Thyroid gland (tissue), 4 donors: ENCODE measurements around the gene GBE1. TPM values are rescaled to one million over a fixed set of nuclear protein-coding genes. Genes with fewer than 3 reads are reported as not detected.

Source experiments
- DNase-seq, 2 donors: peaks; one replicate each; pipeline ENCODE4 v3.0.0-alpha.2; 2019
- H3K27ac ChIP-seq, 3 donors: fragments of 200-600 bp; sonication (generic); 1 replicate in 2 of 3; 2 replicates in 1 of 3; pipeline ENCODE4 v1.5.1; 2016 to 2019; ENCODE audit warnings: mild to moderate bottlenecking in 1 of 3, moderate library complexity in 1 of 3
- H3K27me3 ChIP-seq: fragments of 200-600 bp; sonication (generic); one replicate; pipeline ENCODE4 v1.5.1; 2019
- H3K36me3 ChIP-seq, 2 donors: fragments of 200-600 bp; sonication (generic); one replicate each; pipeline ENCODE4 v1.5.1; 2016 to 2019
- H3K4me1 ChIP-seq, 2 donors: fragments of 200-600 bp; sonication (generic); one replicate each; pipeline ENCODE4 v1.5.1; 2017 to 2019
- H3K4me3 ChIP-seq, 3 donors: fragments of 200-600 bp; sonication (generic); replicated peaks in 1 of 3; 1 replicate in 2 of 3; 2 replicates in 1 of 3; pipeline ENCODE4 v1.5.1; 2016; ENCODE audit warnings: mild to moderate bottlenecking in 1 of 3
- H3K9me3 ChIP-seq: fragments of 200-600 bp; sonication (generic); one replicate; pipeline ENCODE4 v1.5.1; 2017
- CTCF ChIP-seq, 6 experiments: fragments of 200-600 bp in 3 of 6; fragments of 450-650 bp in 3 of 6; sonication (generic) in 3 of 6; IDR thresholded peaks; one replicate each; pipeline ENCODE4 v1.5.1; 2016 to 2019; ENCODE audit warnings: antibody characterized with exemption in 6 of 6, mild to moderate bottlenecking in 2 of 6, inconsistent platforms in 1 of 6, moderate library complexity in 1 of 6
- POLR2A ChIP-seq, 2 donors: fragments of 450-650 bp; IDR thresholded peaks; one replicate each; pipeline ENCODE4 v1.6.1; 2017; ENCODE audit warnings: antibody characterized with exemption in 2 of 2, mild to moderate bottlenecking in 2 of 2, moderate library complexity in 1 of 2
- WGBS, 2 donors: methylation state at CpG; one replicate each; pipeline ENCODE4 v1.1.5; 2017; 5-methylcytosine and 5-hydroxymethylcytosine counted together
- intact Hi-C: fragments of 100-400 bp; cut with DNase I; formaldehyde crosslinking; loops from one replicate; pipeline ENCODE4 v1.15.1; 2023
- total RNA-seq, 4 donors: library from RNA; depleted of rRNA; stranded (reverse); fragments of >200 nt; gene quantifications; one replicate each; pipeline ENCODE4 v1.2.3, GENCODE V29; 2016

GBE1 gene
- total RNA-seq, 4 donors from 2014 or later = 33.4 to 58.4 (median 40.8) TPM

- intact Hi-C loops = no loop called here
- Histone ChIP-seq H3K4me1 (peaks cover 0 to 6% of the 10 kb centered on the region in 2 donors), H3K9me3 (no peaks in the 10 kb centered on the region), H3K27me3 (no peaks in the 10 kb centered on the region), H3K36me3 (peaks cover 0 to 2% of the 10 kb centered on the region in 2 donors), H3K4me3 (no peak overlapping the region), H3K27ac (no peak overlapping the region)
- 94 to 97% methylated on average over 1 of the region's 1 CpG for WGBS, 2 donors
- no peak for DNase-seq
- TF ChIP-seq CTCF (IDR thresholded peaks at IDR 0.05) (no peak), POLR2A (IDR thresholded peaks at IDR 0.05) (no peak)
Observed at GRCh38 chr3:81734742-81735141, 26.7 kb downstream of the GBE1 start.

GRCh38 chr3:81732642-81733041, 28.8 kb downstream of the GBE1 start:
- Histone ChIP-seq H3K36me3 (peaks cover 0 to 2% of the 10 kb centered on the region in 2 donors), H3K4me3 (no peak overlapping the region), H3K27me3 (no peaks in the 10 kb centered on the region), H3K27ac (no peak overlapping the region), H3K9me3 (no peaks in the 10 kb centered on the region), H3K4me1 (peaks cover 0 to 6% of the 10 kb centered on the region in 2 donors)
- DNase-seq = no peak
- intact Hi-C loops = no loop called here
- no peak for TF ChIP-seq POLR2A (IDR thresholded peaks at IDR 0.05)
- no peak for TF ChIP-seq CTCF (IDR thresholded peaks at IDR 0.05)
- 89 to 92% methylated on average over 4 of the region's 4 CpGs for WGBS, 2 donors

- no peak overlapping the region for H3K4me3 ChIP-seq
- no peaks in the 10 kb centered on the region for H3K9me3 ChIP-seq
- peaks cover 0 to 2% of the 10 kb centered on the region in 2 donors for H3K36me3 ChIP-seq
- WGBS, 2 donors = 89 to 95% methylated on average over 2 of the region's 2 CpGs
- peaks cover 4 to 6% of the 10 kb centered on the region in 2 donors for H3K4me1 ChIP-seq
- H3K27me3 ChIP-seq = no peaks in the 10 kb centered on the region
- DNase-seq = no peak
- no peak for TF ChIP-seq CTCF (IDR thresholded peaks at IDR 0.05)
- TF ChIP-seq POLR2A (IDR thresholded peaks at IDR 0.05) = no peak
- intact Hi-C loops = no loop called here
- H3K27ac ChIP-seq = no peak overlapping the region
Observed at GRCh38 chr3:81728766-81729544, 32.5 kb downstream of the GBE1 start.

GRCh38 chr3:81726735-81727134, 34.7 kb downstream of the GBE1 start:
- H3K27ac ChIP-seq = no peak overlapping the region
- TF ChIP-seq CTCF (IDR thresholded peaks at IDR 0.05) = no peak
- no peak for TF ChIP-seq POLR2A (IDR thresholded peaks at IDR 0.05)
- H3K4me3 ChIP-seq = no peak overlapping the region
- no peaks in the 10 kb centered on the region for H3K9me3 ChIP-seq
- peaks cover 0 to 2% of the 10 kb centered on the region in 2 donors for H3K36me3 ChIP-seq
- intact Hi-C loops = no loop called here
- peaks cover 6 to 10% of the 10 kb centered on the region in 2 donors for H3K4me1 ChIP-seq
- WGBS, 2 donors = 89 to 95% methylated on average over 6 of the region's 6 CpGs
- no peaks in the 10 kb centered on the region for H3K27me3 ChIP-seq
- DNase-seq = no peak

- Histone ChIP-seq H3K27me3 (no peaks in the 10 kb centered on the region), H3K36me3 (peaks cover 0 to 2% of the 10 kb centered on the region in 2 donors), H3K27ac (no peak overlapping the region), H3K4me1 (peaks cover 6 to 10% of the 10 kb centered on the region in 2 donors), H3K4me3 (no peak overlapping the region), H3K9me3 (no peaks in the 10 kb centered on the region)
- intact Hi-C loops = no loop called here
- DNase-seq = no peak
- 58 to 65% methylated on average over 2 of the region's 2 CpGs for WGBS, 2 donors
- TF ChIP-seq CTCF (IDR thresholded peaks at IDR 0.05) = no peak
- no peak for TF ChIP-seq POLR2A (IDR thresholded peaks at IDR 0.05)
Observed at GRCh38 chr3:81726132-81726531, 35.3 kb downstream of the GBE1 start.
